HG03196 (cell line): ENCODE data around the gene STEAP4.

Experiments
- ATAC-seq: cut with Tn5 transposase; IDR thresholded peaks from one replicate; pipeline ENCODE4 v1.9.1; 2021; ENCODE audit not compliant: unreplicated experiment

The STEAP4 gene

GRCh38 chr7:88306590-88307048 is at the start of gene STEAP4:
Gene STEAP4, minus strand, starts transcription at chr7:88306894. Its CDS starts 22,625 bp downstream, at chr7:88284269.
- ATAC-seq, result no peak

DNA sequence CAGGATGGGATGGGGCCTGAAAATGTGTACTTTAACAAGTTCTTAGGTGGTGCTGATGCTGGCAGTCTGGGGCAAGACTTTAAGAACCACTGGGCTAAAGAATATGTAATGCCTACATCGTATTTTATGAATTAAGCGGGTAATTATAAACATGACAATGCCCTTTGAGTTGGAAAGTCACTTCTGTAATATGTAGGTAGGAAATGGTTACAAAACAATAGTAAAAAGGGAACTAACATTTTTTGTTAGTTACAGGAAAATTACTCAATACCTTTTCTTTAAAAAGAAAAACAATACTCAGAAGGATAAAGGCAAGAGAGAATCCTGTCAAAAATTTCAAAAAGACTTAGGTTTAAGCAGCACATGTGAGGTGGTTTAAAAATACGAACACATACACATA is 48.3 kb upstream of the STEAP4 start:
- no peak for ATAC-seq

GRCh38 chr7:88350118-88350517 is 43.4 kb upstream of the STEAP4 start:
- ATAC-seq, result no peak

DNA sequence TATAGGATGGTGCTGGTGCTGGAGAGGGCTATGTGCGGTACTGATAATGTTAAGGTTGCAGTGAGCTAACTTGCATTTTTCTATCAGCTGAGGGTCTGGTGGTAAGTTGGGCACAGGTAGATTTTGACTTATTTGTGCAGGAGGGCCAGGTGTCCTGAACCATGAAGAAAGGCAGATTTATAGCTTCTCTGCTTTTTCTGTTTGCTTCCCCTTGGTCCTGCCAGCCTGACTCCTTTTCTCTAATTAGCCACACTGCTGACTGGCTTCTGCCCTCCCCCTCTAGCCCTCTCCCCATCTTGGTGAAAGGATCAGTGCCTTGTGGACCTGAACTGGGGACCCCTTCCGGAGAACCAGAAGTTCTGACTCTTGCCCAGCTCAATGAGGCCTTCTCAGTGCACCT is 40.8 kb upstream of the STEAP4 start:
- no peak for ATAC-seq

- no peak for ATAC-seq
These were observed 40.4 kb upstream of the STEAP4 start for GRCh38 chr7:88347090-88347489.

DNA sequence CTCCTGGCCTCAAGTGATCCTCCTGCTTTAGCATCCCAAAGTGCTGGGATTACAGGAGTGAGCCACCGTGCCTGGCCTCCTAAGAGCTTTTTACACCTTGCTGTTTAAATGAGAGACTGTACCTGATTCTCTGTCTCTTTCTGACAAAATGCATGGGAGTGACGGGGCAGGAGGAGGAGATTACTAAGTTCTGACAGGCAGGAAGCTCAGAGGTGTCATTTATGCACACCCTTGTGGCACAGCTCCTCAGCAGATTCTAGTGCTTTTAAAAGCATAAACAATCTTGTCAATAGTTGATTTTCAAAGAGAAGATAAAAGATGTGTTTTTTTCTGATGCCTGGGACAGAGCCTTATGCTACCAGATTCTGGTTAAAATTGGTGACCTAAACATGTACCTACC is 39.7 kb upstream of the STEAP4 start:
- ATAC-seq, result no peak

- ATAC-seq, result peak; percentile 49
These were observed 38.5 kb upstream of the STEAP4 start for GRCh38 chr7:88344956-88345832.

- no peak for ATAC-seq
These were observed 37.6 kb upstream of the STEAP4 start for GRCh38 chr7:88344271-88344670.

GRCh38 chr7:88339195-88339922 is 32.7 kb upstream of the STEAP4 start:
- ATAC-seq, result no peak

- ATAC-seq, result no peak
These were observed 31.8 kb upstream of the STEAP4 start for GRCh38 chr7:88338503-88338902.

DNA sequence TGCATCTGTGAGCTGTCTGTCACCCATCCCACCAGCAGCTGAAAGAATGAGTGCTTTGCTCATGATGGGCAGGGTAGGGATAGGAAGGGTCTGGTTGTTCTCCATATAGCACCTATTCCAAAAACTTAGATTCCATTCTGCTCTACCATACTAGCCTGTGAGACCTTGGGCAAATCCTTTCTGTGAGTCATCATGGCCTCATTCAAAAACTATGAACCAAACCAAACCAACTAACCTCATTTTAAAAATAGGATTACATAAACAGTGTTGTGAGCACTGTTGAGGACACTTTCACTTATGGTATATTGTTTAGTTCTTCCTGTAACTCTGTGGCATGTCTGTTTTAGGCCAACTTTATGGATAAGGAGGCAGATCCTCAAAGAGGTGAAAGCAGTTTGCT is 30.9 kb upstream of the STEAP4 start:
- no peak for ATAC-seq

GRCh38 chr7:88331322-88331721 is 24.6 kb upstream of the STEAP4 start:
- no peak for ATAC-seq

DNA sequence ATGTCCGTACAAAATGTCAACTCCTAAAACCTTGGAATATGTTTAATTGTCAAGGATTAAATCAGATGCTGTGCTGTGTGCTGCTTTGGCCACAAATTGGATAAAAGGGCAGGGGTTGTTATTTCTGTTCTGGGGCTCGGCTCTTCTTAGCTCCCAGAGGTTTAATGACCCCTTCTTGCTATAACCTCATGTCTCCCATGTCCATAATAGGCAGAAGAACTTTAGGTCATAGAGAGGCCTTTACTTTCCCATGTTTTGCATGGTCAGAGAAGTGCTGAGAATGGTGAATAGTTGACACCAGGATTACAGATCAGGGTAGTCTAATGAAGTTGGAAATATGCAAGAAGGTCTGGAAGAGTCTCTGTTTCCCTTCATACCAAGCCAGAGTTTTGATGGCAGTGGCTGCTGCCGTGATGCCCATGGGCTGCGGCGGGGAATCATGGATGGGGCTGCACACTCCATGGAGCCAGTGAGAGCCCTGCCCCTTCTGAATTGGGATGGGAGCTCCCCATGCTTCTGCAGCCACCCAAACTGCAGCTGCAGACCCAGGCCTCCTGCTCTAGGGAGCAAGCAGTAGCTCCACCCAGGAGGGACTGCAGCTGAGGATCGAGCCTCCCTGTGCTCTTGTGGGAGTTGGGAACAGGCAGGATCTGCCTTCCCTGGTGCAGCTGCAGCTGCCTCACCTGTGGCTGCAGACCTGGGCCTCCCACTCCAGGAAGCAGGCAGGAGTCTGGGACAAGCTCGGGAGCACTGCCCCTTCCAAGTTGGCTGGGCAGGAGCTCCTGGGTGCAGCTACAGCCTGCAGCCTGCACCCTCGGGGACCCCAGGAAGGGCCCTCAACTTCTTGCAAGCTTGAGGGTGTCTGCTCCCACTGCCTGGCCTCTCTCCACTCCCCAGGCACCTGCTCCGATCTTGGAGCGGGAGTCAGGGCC is 23.1 kb upstream of the STEAP4 start:
- no peak for ATAC-seq

GRCh38 chr7:88328787-88329186 is 22.1 kb upstream of the STEAP4 start:
- ATAC-seq, result no peak

DNA sequence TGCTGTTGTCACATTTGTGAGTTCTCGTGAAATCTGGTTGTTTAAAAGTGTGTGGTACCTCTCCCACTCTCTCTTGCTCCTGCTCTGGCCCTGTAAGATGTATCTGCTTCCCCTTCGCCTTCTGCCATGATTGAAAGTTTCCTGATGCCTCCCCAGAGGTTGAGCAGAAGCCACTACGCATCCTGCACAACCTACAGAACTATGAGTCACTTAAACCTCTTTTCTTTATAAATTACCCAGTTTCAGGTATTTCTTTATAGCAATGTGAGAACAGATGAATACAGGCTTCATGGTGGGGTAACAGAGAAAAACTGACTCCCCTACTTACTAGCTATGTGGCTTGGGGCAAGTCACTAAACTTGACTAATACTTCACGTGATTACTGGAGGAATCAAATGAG is 18.0 kb upstream of the STEAP4 start:
- no peak for ATAC-seq

- ATAC-seq, result no peak
These were observed 15.5 kb upstream of the STEAP4 start for GRCh38 chr7:88322151-88322550.

- ATAC-seq, result no peak
These were observed 15.0 kb upstream of the STEAP4 start for GRCh38 chr7:88321694-88322093.

GRCh38 chr7:88318196-88318595 is 11.5 kb upstream of the STEAP4 start:
- no peak for ATAC-seq

DNA sequence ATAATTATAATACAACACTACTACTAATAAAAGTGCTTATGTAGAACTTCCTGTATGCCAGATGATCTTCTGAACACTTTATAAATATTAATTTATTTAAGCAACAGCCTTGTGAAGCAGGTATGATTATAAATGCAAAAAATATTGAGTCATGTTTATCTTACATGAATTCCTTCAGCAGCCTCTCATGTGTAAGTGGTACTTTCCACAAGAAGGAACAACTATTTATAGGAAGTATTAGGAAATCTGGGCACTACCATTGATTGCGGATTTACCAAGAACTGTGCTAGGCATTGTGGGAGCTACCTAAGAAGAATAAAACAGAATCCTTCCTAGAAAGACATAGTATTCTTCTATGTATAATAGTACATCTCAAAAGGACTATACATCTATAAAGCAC is 10.7 kb upstream of the STEAP4 start:
- ATAC-seq, result no peak

DNA sequence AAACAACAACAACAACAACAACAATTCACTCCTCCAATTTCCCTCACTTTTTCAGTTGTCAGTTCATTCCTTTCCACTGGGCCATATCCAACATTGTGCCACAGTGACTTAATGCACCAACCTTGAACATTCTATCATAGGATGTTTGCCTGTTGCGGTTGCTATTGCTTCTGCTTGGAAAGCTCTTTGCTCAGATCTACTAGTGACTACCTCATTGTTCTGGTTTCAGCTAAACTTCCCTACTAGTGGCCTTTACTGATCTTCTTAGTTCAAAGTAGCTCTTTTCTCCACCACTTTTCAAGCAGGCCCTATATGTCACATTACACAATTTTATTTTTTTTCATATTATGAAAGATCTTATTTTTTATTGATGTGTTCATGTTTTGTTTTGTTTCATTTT is 9.8 kb upstream of the STEAP4 start:
- ATAC-seq, result no peak

- ATAC-seq, result no peak
These were observed 8.8 kb upstream of the STEAP4 start for GRCh38 chr7:88315522-88315921.
